ENCODE measurements around the gene CHKB. TPM values are rescaled to one million over a fixed set of nuclear protein-coding genes. Genes with fewer than 3 reads are reported as not detected.

CHKB gene
- total RNA-seq, 1 donor from 2014 or later: 47.4 TPM

DNA sequence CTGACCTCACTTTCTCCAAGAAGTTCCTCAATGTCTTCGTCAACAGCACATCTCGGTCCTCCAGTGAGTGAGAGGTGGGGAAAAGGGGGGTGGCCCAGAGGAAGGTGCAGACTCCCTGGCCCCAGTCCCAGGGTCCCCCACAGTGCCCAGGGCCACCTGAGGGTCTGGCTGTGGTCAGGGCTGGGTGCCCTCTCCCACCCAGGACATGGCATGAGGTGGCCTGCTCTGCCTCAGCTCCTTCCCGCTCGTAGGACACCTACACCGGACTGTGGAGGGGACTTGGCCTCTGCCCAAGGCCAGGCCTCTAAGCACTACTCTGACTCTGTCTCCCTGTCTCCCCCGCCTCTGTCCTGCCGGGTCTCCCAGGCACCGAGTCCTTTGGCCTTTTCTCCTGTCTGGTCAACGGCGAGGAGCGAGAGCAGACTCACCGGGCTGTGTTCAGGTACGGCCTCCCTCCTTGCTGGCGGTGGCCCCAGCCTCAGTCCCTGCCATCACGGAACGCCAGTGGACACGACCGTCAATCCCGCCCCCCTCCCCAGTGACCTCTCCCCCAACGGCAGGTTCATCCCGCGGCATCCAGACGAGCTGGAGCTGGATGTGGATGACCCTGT is 22.5 kb upstream of the CHKB start:
- no peak for TF ChIP-seq CTCF (IDR thresholded peaks at IDR 0.05)
- Mint-ChIP-seq H3K36me3 (ENCODE audit: low read depth) (no peaks in the 10 kb centered on the region), H3K4me3 (ENCODE audit: unreplicated experiment) (no peak overlapping the region), H3K27me3 (ENCODE audit: low read depth) (peaks cover 3% of the 10 kb centered on the region), H3K27ac (ENCODE audit: unreplicated experiment) (no peak overlapping the region), H3K9me3 (ENCODE audit: low read depth) (no peaks in the 10 kb centered on the region), H3K4me1 (ENCODE audit: low read depth) (peaks cover 5% of the 10 kb centered on the region)
- no peak for DNase-seq (ENCODE audit: low spot score)

- DNase-seq (ENCODE audit: low spot score): no peak
- no peaks in the 10 kb centered on the region for H3K27me3 Mint-ChIP-seq (ENCODE audit: low read depth)
- no peaks in the 10 kb centered on the region for H3K9me3 Mint-ChIP-seq (ENCODE audit: low read depth)
- H3K27ac Mint-ChIP-seq (ENCODE audit: unreplicated experiment): no peak overlapping the region
- no peak overlapping the region for H3K4me3 Mint-ChIP-seq (ENCODE audit: unreplicated experiment)
- peaks cover 9% of the 10 kb centered on the region for H3K4me1 Mint-ChIP-seq (ENCODE audit: low read depth)
- TF ChIP-seq CTCF (IDR thresholded peaks at IDR 0.05): no peak
- H3K36me3 Mint-ChIP-seq (ENCODE audit: low read depth): no peaks in the 10 kb centered on the region
Measured at GRCh38 chr22:50604256-50605001, 21.8 kb upstream of the CHKB start.

DNA sequence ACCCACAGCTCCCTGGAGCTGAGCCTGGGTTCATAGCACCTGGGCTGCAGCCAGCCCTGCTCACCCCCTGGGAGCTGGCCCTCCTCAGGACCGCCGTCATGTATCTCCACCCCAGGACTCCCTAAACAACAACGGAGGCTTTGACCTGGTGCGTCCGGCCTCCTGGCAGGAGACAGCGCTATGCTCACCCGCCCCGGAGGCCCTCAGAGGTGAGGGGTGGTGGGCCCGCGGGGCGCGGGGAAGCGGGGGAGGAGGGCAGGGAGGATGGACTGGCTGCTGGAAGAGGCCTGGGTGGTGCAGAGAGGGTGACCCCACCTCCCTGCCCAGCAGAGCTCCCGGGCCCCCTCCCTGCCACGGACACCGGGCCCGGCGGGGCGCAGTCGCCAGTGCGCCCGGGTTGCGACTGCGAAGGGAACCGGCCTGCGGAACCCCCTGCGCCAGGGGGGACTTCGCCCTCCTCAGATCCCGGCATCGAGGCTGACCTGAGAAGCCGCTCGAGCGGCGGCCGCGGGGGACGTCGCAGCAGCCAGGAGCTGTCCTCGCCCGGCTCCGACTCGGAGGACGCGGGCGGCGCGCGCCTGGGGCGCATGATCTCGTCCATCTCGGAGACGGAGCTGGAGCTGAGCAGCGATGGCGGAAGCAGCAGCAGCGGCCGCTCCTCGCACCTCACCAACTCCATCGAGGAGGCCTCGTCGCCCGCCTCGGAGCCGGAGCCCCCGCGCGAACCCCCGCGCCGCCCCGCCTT is 21.0 kb upstream of the CHKB start:
- DNase-seq (ENCODE audit: low spot score): no peak
- TF ChIP-seq CTCF (IDR thresholded peaks at IDR 0.05): no peak
- peaks cover 9% of the 10 kb centered on the region for H3K4me1 Mint-ChIP-seq (ENCODE audit: low read depth)
- H3K9me3 Mint-ChIP-seq (ENCODE audit: low read depth): no peaks in the 10 kb centered on the region
- H3K4me3 Mint-ChIP-seq (ENCODE audit: unreplicated experiment): no peak overlapping the region
- H3K27ac Mint-ChIP-seq (ENCODE audit: unreplicated experiment): no peak overlapping the region
- H3K27me3 Mint-ChIP-seq (ENCODE audit: low read depth): no peaks in the 10 kb centered on the region
- H3K36me3 Mint-ChIP-seq (ENCODE audit: low read depth): no peaks in the 10 kb centered on the region

- Mint-ChIP-seq H3K36me3 (ENCODE audit: low read depth) (no peaks in the 10 kb centered on the region), H3K27me3 (ENCODE audit: low read depth) (no peaks in the 10 kb centered on the region), H3K9me3 (ENCODE audit: low read depth) (no peaks in the 10 kb centered on the region), H3K4me3 (ENCODE audit: unreplicated experiment) (peak overlapping the region; percentile 58), H3K4me1 (ENCODE audit: low read depth) (peaks cover 9% of the 10 kb centered on the region), H3K27ac (ENCODE audit: unreplicated experiment) (no peak overlapping the region)
- no peak for DNase-seq (ENCODE audit: low spot score)
- no peak for TF ChIP-seq CTCF (IDR thresholded peaks at IDR 0.05)
Measured at GRCh38 chr22:50602338-50602700, 19.7 kb upstream of the CHKB start.

DNA sequence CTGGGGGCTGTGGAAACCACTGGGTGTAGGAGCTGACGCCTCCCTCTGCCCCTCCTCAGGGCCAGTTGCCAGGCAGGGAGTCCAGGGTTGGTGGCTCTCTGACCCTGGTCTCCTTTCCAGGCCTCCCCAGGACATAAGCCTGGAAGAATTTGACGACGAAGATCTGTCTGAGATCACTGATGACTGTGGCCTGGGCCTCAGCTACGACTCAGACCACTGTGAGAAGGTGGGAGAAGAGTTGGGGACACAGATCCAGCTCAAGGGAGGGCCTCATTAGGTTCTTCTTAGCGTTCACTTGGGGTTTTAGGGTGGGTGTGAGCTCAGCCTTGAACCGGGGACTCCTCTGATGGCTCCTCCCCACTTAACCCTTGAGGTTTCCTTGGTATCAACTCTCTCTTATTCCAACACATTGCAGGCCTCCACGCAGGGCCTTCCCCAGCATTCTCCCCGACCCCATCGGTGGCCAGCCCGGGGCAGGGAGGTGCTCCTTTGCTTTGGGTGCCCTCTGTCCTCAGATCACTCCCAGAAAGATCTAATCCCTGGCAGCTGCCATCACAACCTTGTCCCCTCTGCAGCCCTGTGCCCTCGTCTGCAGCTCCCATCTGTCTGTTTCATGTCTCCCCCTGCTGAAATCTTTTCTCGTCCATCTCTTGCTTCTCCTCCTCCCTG is 19.2 kb upstream of the CHKB start:
- Mint-ChIP-seq H3K27ac (ENCODE audit: unreplicated experiment) (no peak overlapping the region), H3K4me3 (ENCODE audit: unreplicated experiment) (peak overlapping the region; percentile 58), H3K27me3 (ENCODE audit: low read depth) (no peaks in the 10 kb centered on the region), H3K9me3 (ENCODE audit: low read depth) (no peaks in the 10 kb centered on the region), H3K4me1 (ENCODE audit: low read depth) (peaks cover 9% of the 10 kb centered on the region), H3K36me3 (ENCODE audit: low read depth) (peaks cover 4% of the 10 kb centered on the region)
- no peak for TF ChIP-seq CTCF (IDR thresholded peaks at IDR 0.05)
- no peak for DNase-seq (ENCODE audit: low spot score)

Measured in chondrocyte (in vitro differentiated cells).